Measurements from ENCODE around the gene BTBD6.

The BTBD6 gene

GRCh38 chr14:105211086-105211757 lies 37.1 kb upstream of the BTBD6 start:
- no peak for DNase-seq (ENCODE audit: low spot score)

- no peak for DNase-seq (ENCODE audit: low spot score)
Measured at GRCh38 chr14:105211758-105212089, 36.6 kb upstream of the BTBD6 start.

GRCh38 chr14:105212541-105213300 lies 35.6 kb upstream of the BTBD6 start:
- no peak for DNase-seq (ENCODE audit: low spot score)

GRCh38 chr14:105213361-105213760 lies 35.0 kb upstream of the BTBD6 start:
- no peak for DNase-seq (ENCODE audit: low spot score)

- no peak for DNase-seq (ENCODE audit: low spot score)
Measured at GRCh38 chr14:105214324-105214915, 33.9 kb upstream of the BTBD6 start.

GRCh38 chr14:105215602-105216001 lies 32.7 kb upstream of the BTBD6 start:
- no peak for DNase-seq (ENCODE audit: low spot score)

GRCh38 chr14:105216490-105217247 lies 31.7 kb upstream of the BTBD6 start:
- no peak for DNase-seq (ENCODE audit: low spot score)

- DNase-seq (ENCODE audit: low spot score), result no peak
Measured at GRCh38 chr14:105217774-105218173, 30.6 kb upstream of the BTBD6 start.

GRCh38 chr14:105218611-105219010 lies 29.7 kb upstream of the BTBD6 start:
- no peak for DNase-seq (ENCODE audit: low spot score)

- no peak for DNase-seq (ENCODE audit: low spot score)
Measured at GRCh38 chr14:105219043-105219612, 29.2 kb upstream of the BTBD6 start.

- DNase-seq (ENCODE audit: low spot score), result no peak
Measured at GRCh38 chr14:105219753-105220152, 28.6 kb upstream of the BTBD6 start.

GRCh38 chr14:105220699-105221597 lies 27.4 kb upstream of the BTBD6 start:
- no peak for DNase-seq (ENCODE audit: low spot score)

- DNase-seq (ENCODE audit: low spot score), result no peak
Measured at GRCh38 chr14:105221598-105222178, 26.6 kb upstream of the BTBD6 start.

- DNase-seq (ENCODE audit: low spot score), result no peak
Measured at GRCh38 chr14:105223260-105223659, 25.1 kb upstream of the BTBD6 start.

- no peak for DNase-seq (ENCODE audit: low spot score)
Measured at GRCh38 chr14:105223770-105224544, 24.4 kb upstream of the BTBD6 start.

- no peak for DNase-seq (ENCODE audit: low spot score)
Measured at GRCh38 chr14:105224845-105225570, 23.3 kb upstream of the BTBD6 start.

- DNase-seq (ENCODE audit: low spot score), result no peak
Measured at GRCh38 chr14:105226198-105226597, 22.1 kb upstream of the BTBD6 start.

GRCh38 chr14:105227346-105227745 lies 21.0 kb upstream of the BTBD6 start:
- no peak for DNase-seq (ENCODE audit: low spot score)

GRCh38 chr14:105228562-105228961 lies 19.8 kb upstream of the BTBD6 start:
- no peak for DNase-seq (ENCODE audit: low spot score)
